GM21717 (cell line): ENCODE results near the gene DMRT2.

Experiments used
- ATAC-seq: cut with Tn5 transposase; IDR thresholded peaks from one replicate; pipeline ENCODE4 v1.9.1; 2021; ENCODE audit warnings: mild to moderate bottlenecking, moderate library complexity; ENCODE audit not compliant: unreplicated experiment

Gene DMRT2

DNA sequence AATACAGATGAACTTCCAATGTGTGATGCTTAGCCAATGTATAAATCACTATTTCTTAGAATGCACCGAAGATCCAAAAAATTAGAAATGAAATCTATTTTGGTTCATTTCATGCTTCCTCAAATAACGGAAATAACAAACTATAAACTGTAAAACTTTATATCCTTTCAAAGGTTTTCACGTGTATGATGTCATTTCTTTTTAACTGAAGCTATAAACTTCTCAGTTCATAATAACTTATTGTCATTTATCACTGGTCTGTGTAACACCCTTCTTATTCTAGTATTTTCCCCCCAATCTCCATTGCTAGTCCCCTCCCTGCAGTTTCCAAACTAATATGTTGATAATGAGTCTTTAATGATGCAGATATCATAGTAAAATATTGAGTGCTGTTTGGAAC is 36.4 kb downstream of the DMRT2 start:
- ATAC-seq = no peak

DNA sequence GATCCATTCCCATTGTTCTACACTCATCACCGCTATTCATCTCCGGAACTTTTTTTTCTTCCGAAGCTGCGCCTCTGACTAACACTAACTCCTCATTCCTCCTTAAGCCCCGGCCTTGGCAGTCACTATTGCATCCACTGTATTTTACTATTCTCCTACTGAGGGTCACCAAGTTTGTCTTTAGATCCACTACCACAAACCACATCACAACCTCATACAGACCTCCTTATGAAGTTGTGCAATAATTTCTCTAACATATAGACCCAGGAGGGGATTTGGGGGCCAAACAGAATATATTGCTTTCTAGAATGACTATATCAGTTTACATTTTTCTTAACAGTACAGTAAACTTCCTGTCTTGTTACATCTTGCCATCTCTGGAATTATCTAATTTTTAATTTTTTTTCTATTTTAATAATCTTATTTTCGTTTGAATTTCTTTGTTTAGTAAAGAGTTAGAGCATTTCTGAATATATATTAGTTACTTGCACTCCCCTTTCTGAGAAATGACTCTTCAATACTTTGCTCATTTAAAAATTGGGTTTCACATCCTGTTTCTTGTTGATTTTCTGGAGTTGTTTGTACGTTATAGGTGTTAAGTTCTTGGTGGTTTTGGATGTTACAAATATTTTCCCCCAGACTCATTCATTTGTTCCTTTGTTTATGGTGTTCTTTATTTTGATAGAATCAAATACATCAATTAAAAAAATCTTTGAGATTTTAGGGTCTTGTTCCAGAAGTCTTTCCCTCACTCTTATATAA is 37.1 kb downstream of the DMRT2 start:
- ATAC-seq = no peak

DNA sequence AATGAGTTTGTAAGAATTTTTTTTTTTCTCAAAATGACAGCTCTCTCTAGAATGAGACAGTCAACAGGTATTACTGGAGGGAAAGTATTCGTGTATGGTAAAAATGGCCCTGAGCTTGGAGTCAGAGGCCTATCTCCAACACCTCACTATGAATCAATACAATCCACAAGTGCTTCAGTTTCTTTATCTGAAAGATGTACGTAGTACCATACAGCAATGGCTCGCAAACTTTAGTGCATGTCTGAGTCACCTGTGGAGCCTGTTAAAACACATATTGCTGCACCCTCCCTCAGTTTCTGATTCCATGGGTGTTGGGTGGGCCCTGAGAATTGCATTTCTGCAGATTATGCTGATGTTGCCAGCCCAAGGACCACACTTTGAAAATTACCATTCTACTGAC is 44.6 kb downstream of the DMRT2 start:
- ATAC-seq = no peak

DNA sequence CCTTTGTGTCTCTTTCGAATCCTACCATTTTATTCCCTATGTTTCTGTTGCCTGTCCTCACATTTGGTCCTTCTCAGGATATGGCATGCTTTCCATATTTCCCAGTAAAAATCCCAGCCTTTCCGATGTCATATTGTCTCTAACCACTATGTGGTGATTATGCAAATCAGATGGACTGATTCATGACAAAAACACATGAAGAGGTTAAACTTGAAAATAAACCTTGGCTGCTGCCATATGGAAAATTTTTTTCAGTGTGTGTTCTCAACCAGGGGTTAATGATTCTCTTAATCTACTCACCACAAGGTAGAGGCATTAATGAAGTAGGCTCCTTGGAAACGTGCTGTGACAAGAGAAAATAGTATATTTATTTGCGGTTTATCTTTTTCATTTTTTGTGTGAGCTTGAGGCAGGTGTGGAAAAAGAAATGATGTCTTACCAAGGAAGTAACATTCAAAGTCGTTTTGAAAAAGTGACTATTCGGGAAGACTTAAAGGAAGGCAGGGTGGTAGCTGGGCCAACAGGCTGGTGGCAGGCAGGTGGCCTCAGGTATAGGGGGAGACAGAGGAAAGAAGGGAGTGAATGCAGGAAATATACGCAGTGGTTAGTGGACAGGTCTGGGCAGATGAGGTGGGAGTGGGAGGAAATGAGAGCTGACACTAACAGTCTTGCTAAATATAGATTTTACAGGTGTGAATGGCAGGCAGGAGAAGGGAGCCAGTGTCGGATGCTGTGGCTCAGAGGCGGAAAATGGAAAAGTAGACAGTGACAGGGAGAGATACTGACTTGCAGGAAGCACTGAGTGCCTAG is 46.2 kb downstream of the DMRT2 start:
- ATAC-seq = no peak

DNA sequence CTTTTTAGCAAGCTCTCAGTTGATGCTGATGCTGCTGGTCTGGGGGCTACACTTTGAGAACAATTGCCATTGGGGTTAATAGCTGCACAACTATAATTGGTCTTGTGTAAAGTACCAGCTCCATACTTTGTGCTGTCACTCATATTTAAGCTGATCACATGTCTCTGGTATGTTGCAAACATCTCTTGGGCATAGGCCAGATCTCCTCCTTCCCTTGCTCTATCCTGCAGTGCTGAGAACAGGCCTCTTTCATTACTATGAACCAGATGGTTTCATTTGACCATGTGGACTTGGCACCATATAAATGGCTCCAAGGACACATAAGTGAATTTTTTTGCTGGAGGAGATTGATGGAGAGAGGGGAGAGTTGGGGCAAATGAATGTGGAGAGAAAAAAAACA is 48.4 kb downstream of the DMRT2 start:
- ATAC-seq = no peak

DNA sequence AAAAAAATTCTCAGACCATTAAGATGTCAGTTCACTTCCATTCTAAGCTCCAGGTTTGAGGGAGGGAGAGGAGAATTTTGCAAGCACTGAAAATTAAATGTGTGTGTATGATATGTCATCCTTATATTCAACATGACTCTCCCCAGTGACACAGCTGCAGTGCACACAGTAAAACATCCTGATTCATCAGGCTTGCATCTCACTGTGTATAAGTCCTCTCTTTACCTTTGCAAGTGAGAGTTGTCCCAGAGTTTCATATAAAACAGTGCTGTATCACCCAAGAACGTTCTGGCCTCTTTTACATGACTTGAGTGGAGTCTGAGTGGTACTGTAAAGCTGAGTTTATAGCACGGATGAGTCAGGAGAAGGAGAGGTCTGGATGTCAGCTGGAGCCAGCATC is 50.0 kb downstream of the DMRT2 start:
- no peak for ATAC-seq

DNA sequence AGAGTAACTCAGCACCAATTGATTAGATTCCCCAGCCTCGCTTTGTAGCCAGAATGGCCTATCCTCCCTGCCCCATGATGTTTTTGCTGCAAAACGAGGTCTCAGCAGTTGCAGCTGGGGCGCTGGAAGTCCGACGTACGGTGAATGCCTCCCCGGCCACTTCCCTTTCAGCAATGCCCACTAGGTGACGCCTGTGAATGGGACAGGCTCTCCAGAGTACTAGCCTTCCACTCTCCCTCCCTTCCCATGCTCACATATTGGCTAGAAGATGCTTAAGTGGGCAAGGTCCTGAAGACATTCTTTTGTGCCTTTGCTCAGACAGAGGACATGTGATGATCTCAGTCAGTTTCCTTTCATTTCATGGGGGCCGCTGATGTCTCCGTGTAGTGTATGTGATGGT is 50.8 kb downstream of the DMRT2 start:
- no peak for ATAC-seq

DNA sequence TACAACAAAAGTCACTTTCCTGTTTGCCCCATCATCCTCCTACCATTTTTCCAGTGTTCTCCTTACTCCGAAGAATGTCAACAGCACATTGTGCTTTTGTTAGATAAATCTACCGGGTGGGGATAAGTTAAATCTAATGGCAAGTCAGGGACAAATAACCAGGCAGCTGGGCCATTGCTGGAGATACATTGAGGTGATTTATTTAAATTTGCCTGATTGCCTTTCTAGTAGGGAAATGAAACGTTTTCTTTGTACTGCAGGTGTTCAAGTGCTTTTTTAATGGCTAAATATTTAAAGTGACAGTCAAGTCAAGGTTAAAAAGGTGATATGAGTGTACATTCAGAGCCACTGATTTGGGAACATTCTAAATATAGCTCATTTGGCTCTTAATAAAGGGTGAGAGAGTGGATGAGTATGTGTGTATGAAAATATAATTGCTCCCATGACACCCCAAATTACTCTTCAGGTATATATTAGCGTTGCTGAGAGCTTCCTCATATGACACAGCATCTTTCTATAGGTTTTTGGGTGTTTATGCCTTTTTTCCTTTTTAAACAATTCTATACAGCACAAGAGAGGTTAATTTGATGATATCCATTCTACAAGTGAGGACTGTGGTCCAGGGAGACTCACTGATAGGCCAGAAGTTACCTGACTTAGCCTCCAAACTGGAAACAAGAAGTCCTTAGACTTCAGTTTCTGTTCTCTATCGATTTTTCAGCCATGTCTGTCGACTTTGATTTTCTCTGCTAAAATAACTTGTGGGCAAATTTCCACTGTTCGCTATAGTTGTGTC is 51.9 kb downstream of the DMRT2 start:
- ATAC-seq = no peak

DNA sequence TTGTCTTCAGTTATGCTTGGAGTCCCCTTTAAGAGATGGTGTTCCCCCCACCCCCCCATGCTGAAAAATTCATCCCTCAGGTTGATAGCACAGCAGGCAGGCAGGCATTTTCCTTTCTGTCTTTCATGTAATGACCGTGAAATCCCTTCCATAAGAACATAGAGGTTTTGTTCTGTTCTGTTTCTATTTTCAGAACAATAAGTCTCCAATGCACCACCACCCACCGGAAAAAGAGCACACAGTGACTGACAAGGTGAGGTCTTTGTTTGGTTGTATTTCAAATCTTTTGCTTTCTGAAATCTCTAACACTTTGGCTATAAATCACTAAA is 52.4 kb downstream of the DMRT2 start:
- ATAC-seq = no peak
